ENCODE results near the gene RASA3.
"Not testable (repeated sequence)": the region's sequence is repeated elsewhere in the genome, so short reads cannot be mapped to it uniquely, and the experiment has no call there.

The RASA3 gene

DNA sequence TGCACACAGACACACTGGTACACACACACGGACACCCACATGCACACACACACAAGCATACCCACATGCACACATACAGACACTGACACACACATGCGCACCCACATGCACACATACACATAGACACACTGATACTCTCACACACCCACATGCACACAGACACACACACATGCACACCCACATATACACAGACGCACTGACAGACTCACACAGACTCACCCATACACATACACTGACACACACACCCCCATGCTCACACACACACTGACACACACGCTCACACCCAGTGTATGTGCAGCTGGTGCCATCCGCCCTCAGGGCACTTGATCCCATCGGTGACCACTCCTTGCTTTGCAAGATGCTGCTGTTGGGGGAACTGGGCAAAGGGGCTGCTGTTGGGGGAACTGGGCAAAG, 9.7 kb upstream of the RASA3 start:
- no peak for DNase-seq

DNA sequence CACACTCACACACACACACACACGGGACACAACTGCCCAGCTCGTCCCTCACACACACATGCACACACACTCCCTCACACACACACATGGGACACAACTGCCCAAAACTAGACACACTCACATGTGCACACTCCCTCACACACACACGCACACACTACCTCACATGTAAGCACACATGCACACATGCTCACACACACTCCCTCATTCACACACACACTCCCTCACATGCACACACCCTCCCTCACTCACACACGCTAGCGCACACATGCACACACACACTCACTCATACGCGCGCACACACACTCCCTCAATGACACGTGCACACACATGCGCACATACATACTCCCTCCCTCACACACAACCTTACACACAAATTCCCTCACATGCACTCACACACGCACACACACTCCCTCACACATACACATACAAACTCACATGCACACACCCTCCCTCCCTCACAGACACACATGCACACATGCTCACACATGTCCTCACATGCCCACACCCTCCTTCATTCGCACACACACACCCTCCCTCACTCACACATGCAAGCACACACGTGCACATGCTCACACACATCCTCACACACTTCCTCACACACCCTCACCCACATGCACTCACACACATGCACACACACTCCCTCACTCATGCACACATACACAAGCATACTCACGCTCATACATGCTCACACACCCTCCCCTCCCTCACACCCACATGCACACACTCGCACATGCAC, 9.0 kb upstream of the RASA3 start:
- DNase-seq: no peak

DNA sequence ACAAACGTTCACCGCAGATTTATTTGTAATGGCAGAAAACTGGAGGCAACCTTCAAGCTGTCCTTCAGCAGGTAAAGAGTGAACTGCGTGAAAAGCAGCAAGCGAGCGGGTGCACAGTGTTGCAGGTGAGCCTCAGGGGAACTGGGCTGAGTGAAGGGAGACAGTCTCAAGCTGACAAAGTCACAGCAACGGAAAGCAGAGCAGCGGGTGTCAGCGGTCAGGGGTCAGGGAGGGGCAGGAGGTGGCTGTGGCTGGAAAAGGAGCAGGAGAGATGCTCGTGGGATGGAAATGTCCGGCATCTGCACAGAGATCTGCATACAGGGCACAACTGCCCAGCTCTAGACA, 8.5 kb upstream of the RASA3 start:
- DNase-seq: no peak

DNA sequence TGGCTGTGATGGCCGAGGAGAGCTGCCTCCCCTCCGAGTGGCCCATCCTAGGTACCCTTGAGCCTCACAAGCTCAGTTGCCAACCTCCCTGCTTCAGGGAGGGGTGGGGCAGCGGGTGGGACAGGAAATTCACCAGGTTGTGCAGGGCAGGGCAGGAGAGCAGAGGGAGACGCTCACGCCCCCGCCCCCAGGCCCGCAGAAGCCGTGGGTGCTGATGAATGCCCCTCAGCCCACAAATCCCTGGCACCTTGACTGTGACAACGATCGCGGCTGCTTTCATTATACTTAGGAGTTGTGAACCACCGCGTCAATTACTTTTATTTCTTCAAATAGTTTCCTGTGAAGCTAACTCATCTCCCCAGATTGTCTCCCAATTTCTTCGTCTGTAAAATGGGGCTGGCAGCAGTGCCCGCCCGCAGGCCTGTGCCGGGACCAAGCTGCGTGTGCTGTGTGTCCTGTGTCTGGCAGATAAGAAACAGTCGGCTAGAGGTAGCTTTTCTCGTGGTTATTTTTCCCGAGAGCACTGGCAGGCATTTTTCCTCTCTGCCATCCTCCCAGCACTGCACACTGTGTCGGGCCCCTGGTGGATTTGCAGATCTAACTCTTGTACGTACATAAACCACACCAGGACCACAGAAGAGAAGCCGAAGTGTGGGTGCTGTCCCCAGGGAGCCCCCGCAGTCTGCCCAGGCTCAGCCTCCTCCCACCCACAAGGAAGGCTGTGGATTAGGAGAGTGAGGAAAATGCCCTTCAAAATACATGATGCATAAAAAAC, 7.9 kb upstream of the RASA3 start:
- no peak for DNase-seq

DNA sequence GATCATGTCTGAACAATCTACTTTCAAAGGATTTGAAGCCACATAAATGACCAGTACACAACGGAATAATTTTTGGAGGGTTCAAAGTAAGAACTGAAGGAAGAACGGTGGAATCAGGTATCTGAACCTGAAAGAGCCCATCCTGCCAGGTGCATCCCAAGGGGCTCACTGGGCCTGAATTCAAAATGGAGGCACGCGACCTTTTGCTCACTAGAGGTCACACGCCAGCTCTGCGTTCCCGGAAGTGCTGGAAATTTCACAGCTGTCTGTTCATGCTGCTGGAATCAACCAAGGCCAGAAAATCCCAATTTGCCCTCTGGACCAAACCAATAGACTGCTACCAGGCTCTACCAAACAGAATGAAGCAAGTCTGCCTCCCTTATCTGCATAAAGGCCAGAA, 4.2 kb upstream of the RASA3 start:
- no peak for DNase-seq

GRCh38 chr13:114135731-114136171, 3.3 kb upstream of the RASA3 start:
- no peak for DNase-seq

GRCh38 chr13:114134944-114135610, 2.7 kb upstream of the RASA3 start:
- no peak for DNase-seq

- no peak for DNase-seq
Observed at GRCh38 chr13:114134111-114134943, 1.9 kb upstream of the RASA3 start.

DNA sequence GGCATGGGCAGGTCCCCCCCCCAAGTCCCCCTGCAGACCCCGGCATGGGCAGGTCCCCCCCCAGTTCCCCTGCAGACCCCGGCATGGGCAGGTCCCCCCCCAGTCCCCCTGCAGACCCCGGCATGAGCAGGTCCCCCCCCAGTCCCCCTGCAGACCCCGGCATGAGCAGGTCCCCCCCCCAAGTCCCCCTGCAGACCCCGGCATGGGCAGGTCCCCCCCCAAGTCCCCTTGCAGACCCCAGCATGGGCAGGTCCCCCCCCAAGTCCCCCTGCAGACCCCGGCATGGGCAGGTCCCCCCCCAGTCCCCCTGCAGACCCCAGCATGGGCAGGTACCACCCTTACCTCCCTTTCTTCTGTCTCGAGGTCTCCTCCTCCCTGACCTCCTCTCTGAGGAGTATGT, 1.1 kb upstream of the RASA3 start:
- not testable (repeated sequence) for DNase-seq

DNA sequence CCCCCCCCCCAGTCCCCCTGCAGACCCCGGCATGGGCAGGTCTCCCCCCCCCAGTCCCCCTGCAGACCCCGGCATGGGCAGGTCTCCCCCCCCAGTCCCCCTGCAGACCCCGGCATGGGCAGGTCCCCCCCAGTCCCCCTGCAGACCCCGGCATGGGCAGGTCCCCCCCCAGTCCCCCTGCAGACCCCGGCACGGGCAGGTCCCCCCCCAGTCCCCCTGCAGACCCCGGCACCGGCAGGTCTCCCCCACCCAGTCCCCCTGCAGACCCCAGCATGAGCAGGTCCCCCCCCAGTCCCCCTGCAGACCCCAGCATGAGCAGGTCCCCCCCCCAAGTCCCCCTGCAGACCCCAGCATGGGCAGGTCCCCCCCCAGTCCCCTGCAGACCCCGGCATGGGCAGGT, 703 bp upstream of the RASA3 start:
- not testable (repeated sequence) for DNase-seq

GRCh38 chr13:114131583-114132418, 622 bp downstream of the RASA3 start:
- no peak for DNase-seq

DNA sequence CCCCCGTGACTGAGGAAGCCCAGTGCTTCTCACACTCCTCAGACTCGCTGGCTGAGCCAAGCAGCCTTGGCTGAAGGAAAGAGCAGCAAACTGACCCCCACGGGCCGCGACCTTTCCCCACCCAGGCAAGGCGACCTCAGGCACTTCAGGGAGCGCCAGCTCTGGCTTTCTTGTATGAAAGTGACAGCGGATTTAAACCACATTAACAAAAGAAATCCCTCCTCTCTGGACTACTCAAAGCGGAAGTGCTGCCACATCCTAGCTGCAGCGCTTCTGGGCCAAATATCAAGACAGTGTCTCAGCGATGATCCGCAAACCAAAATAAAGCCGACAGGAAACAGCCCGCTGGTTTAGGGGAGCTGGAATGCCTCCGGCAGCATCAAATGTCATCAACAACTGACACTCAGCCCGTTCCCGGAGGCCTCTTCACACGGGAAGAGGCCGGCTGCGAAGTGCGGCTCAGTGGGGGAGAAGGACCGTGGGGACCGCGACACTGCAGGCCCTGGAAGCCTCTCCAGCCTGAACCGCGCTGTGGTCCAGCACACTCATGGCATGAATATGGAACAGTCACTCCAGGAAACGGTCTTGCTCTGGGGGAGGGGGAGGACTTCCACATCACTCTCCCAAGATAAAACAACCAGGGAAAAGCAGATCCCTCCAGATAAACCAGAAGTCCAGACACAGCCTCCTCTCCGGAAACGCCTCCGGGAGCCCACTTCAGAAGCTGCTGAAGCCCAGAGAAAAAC, 1.4 kb downstream of the RASA3 start:
- no peak for DNase-seq

GRCh38 chr13:114130131-114130836, 2.1 kb downstream of the RASA3 start:
- no peak for DNase-seq

DNA sequence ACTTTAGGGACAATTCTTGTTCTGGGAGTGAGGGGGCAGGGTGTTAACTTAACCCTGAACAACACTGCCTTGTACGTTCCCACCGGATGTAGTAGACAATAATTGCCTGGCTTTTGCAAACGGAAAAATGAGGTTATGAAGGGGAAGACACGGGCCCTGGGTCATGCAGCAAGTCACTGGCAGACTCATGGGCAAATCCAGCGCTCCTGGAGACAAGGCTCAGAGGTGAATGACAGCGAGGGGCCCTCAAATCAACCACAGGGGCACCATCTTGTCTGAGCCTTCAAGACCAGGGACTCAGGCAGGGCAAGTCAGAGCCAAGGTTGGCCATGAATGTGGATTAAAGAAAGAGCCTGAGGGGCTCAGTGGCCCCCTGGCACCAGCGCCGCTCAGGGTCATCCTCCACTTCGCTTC, 2.8 kb downstream of the RASA3 start:
- DNase-seq: no peak

DNA sequence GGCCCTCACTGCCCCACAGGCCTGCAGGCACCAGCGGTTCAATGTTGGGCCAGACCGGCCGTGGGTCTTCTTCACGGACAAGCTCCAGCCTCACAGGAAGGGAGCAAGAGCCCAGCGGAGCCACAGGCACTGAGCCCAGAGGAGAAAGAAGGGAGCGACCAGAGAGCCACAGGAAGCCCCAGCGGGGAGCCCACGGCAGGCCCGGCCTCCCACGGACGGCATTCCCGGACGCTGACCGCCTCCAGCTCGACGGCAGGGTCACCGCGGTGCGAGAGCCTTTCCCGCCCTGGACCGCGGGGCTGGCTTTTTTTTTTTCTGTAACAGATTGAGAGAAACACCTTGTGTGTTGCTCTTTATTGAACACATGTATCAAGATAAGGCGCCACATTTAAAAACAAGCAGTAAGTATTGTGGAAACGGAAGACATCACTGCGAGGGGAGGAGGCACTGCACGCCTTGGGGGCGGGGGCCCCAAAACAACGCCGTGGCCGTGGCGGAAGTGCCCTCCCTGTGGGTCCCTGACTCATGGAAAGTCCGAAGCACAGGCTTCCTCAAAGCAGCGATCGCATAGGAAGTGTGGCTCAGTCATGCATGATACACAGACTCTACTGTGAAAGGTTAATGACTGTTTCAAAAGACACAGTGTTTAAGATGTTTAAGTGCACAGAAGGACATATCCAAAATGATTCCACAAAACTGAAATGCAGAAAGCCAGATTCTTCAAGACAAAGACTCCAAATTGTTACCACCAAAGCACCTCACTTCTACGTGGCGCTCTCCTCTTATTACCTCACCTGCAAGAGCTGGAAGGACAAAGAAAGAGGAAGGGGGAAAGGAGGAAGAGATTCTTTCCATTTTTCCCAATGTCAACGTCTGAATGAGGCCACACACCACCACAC, 3.5 kb downstream of the RASA3 start:
- no peak for DNase-seq

- no peak for DNase-seq
Observed at GRCh38 chr13:114128348-114128623, 4.1 kb downstream of the RASA3 start.

DNA sequence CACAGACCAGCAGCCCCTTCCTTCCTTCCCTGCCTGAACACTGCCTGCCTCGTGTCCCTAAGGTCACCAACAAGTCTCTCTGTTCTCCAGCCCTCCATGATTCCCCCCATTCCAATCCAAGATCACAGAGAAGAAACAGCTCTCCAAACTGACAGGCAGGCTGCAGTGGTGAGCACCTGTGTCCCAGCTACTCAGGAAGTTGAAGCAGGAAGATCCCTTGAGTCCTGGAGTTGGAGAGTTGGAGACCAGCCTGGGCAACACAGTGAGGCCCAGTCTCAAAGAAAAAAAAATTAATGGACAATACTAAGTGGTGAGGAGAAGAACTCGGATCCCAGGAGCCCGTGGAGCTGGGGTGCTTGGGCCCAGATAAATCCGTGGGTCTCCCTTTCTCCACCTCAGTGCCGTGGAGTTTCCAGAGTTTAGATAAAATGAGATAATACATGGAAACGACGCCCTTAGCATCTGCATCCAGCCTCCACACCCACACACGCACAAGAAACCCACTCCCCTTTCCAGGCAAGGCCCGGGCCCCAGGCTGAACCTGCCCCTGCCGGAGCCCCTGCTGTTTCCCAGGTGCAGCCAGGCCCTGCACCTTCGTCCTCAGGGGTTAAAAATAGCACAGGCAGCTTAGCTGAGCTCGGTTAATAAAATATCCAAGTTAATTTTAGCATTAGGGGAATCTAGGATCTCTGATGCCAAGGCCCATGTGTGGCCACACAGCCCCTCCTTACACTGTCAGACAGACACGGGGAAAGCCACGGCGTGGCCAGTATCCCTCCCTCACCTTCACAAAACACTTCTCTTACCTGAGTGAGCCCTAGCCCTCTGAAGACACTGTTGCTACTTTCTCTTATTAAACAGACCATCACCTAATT, 4.7 kb downstream of the RASA3 start:
- DNase-seq: no peak

DNA sequence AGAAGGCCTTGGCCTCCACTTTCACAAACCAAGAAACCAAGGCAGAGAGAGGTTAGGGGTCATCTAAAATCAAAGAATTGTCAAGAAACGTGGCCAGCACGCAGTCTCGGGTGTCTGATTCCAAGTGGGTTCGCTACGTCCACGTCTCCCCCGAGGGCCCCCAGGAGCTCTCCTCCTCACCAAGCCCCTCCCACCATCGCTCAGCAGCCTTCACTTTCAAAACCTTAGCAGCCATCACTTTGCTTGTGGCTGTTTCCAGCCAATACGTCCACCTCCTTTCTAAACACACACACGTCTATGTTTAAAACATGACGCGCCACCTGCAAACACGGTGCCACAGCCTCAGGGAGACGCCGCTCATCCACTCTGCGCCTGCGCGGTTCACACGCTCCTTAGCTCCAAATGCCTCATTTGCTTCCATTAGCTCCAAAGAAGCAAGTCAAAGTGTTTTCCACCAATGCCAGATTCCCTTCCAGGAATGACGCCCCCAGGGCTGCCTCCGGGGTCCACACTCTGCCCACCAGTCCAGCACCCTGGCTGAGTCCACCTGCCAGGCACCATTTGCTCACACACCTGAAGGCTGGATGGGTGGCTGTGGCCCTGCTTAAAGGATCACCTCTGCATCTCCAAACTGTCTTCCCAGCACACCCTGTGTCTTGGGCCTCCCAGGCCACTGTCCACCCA, 5.5 kb downstream of the RASA3 start:
- no peak for DNase-seq

Data from NCI-H1694 (cell line).